ENCODE measurements around the gene DNAH14. TPM values are rescaled to one million over a fixed set of nuclear protein-coding genes. Genes with fewer than 3 reads are reported as not detected.

Gene DNAH14
- total RNA-seq, 1 experiment from 2014 or later, result 69.7 TPM

GRCh38 chr1:224957696-224958095 lies 28.2 kb downstream of the DNAH14 start:
- Mint-ChIP-seq H3K9me3 (ENCODE audit: unreplicated experiment) (no peaks in the 10 kb centered on the region), H3K27ac (ENCODE audit: low read depth, unreplicated experiment) (no peak overlapping the region), H3K27me3 (ENCODE audit: insufficient read depth, unreplicated experiment) (no peaks in the 10 kb centered on the region), H3K36me3 (ENCODE audit: insufficient read depth, unreplicated experiment) (peaks cover 12% of the 10 kb centered on the region), H3K4me1 (ENCODE audit: insufficient read depth, unreplicated experiment) (no peaks in the 10 kb centered on the region), H3K4me3 (ENCODE audit: unreplicated experiment) (no peak overlapping the region)
- TF ChIP-seq CTCF (IDR thresholded peaks at IDR 0.05; ENCODE audit: unreplicated experiment), result no peak
- no TSS peak for BruUV-seq (replicated peaks)
- ChIA-PET POLR2A (interaction anchor here (1.0 to 1.5 kb wide), 2 partner anchors 9 to 27 kb away, joined by 3 to 4 read pairs; no protein-coding TSS in a partner anchor), CTCF (interaction anchor here (1.0 to 1.6 kb wide), 2 partner anchors 28 to 444 kb away, joined by 3 to 6 read pairs; no protein-coding TSS in a partner anchor)
- DNase-seq (ENCODE audit: unreplicated experiment), result no peak
- intact Hi-C loops (cut with micrococcal nuclease), result no loop called here

GRCh38 chr1:224958490-224958889 lies 29.0 kb downstream of the DNAH14 start:
- ChIA-PET POLR2A (interaction anchor here (0.5 to 1.5 kb wide), 4 partner anchors 8 to 380 kb away, joined by 3 to 7 read pairs (median 4); no protein-coding TSS in a partner anchor), CTCF (interaction anchor here (0.6 to 1.6 kb wide), 4 partner anchors 29 to 616 kb away, joined by 3 to 6 read pairs (median 3); no protein-coding TSS in a partner anchor)
- intact Hi-C loops (cut with micrococcal nuclease), result no loop called here
- Mint-ChIP-seq H3K27ac (ENCODE audit: low read depth, unreplicated experiment) (no peak overlapping the region), H3K27me3 (ENCODE audit: insufficient read depth, unreplicated experiment) (no peaks in the 10 kb centered on the region), H3K9me3 (ENCODE audit: unreplicated experiment) (no peaks in the 10 kb centered on the region), H3K4me1 (ENCODE audit: insufficient read depth, unreplicated experiment) (no peaks in the 10 kb centered on the region), H3K36me3 (ENCODE audit: insufficient read depth, unreplicated experiment) (peaks cover 12% of the 10 kb centered on the region), H3K4me3 (ENCODE audit: unreplicated experiment) (no peak overlapping the region)
- DNase-seq (ENCODE audit: unreplicated experiment), result no peak
- no peak for TF ChIP-seq CTCF (IDR thresholded peaks at IDR 0.05; ENCODE audit: unreplicated experiment)
- no TSS peak for BruUV-seq (replicated peaks)

- H3K36me3 Mint-ChIP-seq (ENCODE audit: insufficient read depth, unreplicated experiment), result peaks cover 12% of the 10 kb centered on the region
- H3K4me3 Mint-ChIP-seq (ENCODE audit: unreplicated experiment), result no peak overlapping the region
- H3K9me3 Mint-ChIP-seq (ENCODE audit: unreplicated experiment), result no peaks in the 10 kb centered on the region
- POLR2A ChIA-PET, result interaction anchor here (1.3 kb wide), 1 partner anchor 16 kb away, joined by 7 read pairs; no protein-coding TSS in a partner anchor
- no peak overlapping the region for H3K27ac Mint-ChIP-seq (ENCODE audit: low read depth, unreplicated experiment)
- DNase-seq (ENCODE audit: unreplicated experiment), result no peak
- H3K4me1 Mint-ChIP-seq (ENCODE audit: insufficient read depth, unreplicated experiment), result no peaks in the 10 kb centered on the region
- H3K27me3 Mint-ChIP-seq (ENCODE audit: insufficient read depth, unreplicated experiment), result no peaks in the 10 kb centered on the region
- intact Hi-C loops (cut with micrococcal nuclease), result no loop called here
- CTCF ChIA-PET, result interaction anchor here (0.5 to 1.6 kb wide), 4 partner anchors 36 to 615 kb away, joined by 3 to 6 read pairs (median 3); no protein-coding TSS in a partner anchor
- TF ChIP-seq CTCF (IDR thresholded peaks at IDR 0.05; ENCODE audit: unreplicated experiment), result no peak
- BruUV-seq (replicated peaks), result no TSS peak
Observed at GRCh38 chr1:224959115-224959514, 29.6 kb downstream of the DNAH14 start.

GRCh38 chr1:224959656-224960055 lies 30.2 kb downstream of the DNAH14 start:
- no peak overlapping the region for H3K4me3 Mint-ChIP-seq (ENCODE audit: unreplicated experiment)
- CTCF ChIA-PET, result interaction anchor here (0.9 kb wide), 1 partner anchor 37 kb away, joined by 4 read pairs; no protein-coding TSS in a partner anchor
- intact Hi-C loops (cut with micrococcal nuclease), result no loop called here
- no TSS peak for BruUV-seq (replicated peaks)
- no peaks in the 10 kb centered on the region for H3K9me3 Mint-ChIP-seq (ENCODE audit: unreplicated experiment)
- no peak for TF ChIP-seq CTCF (IDR thresholded peaks at IDR 0.05; ENCODE audit: unreplicated experiment)
- H3K27me3 Mint-ChIP-seq (ENCODE audit: insufficient read depth, unreplicated experiment), result no peaks in the 10 kb centered on the region
- no peak for DNase-seq (ENCODE audit: unreplicated experiment)
- POLR2A ChIA-PET, result no interaction called here
- no peaks in the 10 kb centered on the region for H3K4me1 Mint-ChIP-seq (ENCODE audit: insufficient read depth, unreplicated experiment)
- H3K36me3 Mint-ChIP-seq (ENCODE audit: insufficient read depth, unreplicated experiment), result peaks cover 12% of the 10 kb centered on the region
- H3K27ac Mint-ChIP-seq (ENCODE audit: low read depth, unreplicated experiment), result no peak overlapping the region
